Endothelial cell of umbilical vein (primary cell): ENCODE measurements around the gene UBE2D2. TPM values are rescaled to one million over a fixed set of nuclear protein-coding genes. Genes with fewer than 3 reads are reported as not detected.

ENCODE experiments used
- BruUV-seq: library from RNA; stranded (reverse); fragments of 400-500 nt; replicated peaks from 2 replicates; lab custom pipeline; 2021; lab: Mats Ljungman, UMichigan
- CTCF ChIA-PET: fragments of 300-600, 350-600 bp; sonication (Branson Sonifier 250); formaldehyde crosslinking; loops from one replicate; lab custom pipeline; 2021; ENCODE audit warnings: antibody characterized with exemption, inconsistent platforms; lab: Charles Lee
- POLR2A ChIA-PET: fragments of 300-600, 350-600 bp; sonication (Branson Sonifier 250); formaldehyde crosslinking; loops from one replicate; lab custom pipeline; 2021; ENCODE audit warnings: antibody characterized with exemption, inconsistent platforms; lab: Charles Lee
- DNase-seq: peaks from one replicate; pipeline ENCODE4 v3.0.0-alpha.2; 2011; ENCODE audit warnings: low read depth, low spot score
- FAIRE-seq: peaks from 2 replicates; lab custom pipeline; 2011; peaks lifted over from hg19 to GRCh38; lab: Jason Lieb, UNC
- H2AFZ ChIP-seq: 2 replicates; pipeline ENCODE4 v1.6.0; 2012; ENCODE audit warnings: low read depth, low read length, control low read depth, inconsistent platforms
- H3K27ac ChIP-seq: 2 replicates; pipeline ENCODE4 v1.5.1; 2011; ENCODE audit warnings: low read depth, mild to moderate bottlenecking, control low read depth, low read length, moderate library complexity; ENCODE audit not compliant: insufficient read depth
- H3K27me3 ChIP-seq, 2 experiments: 2 replicates each; pipeline versions ENCODE4 v1.6.0 to v1.6.1; 2011; ENCODE audit warnings: low read length in 2 of 2, mixed read lengths in 1 of 2; ENCODE audit not compliant: control insufficient read depth in 2 of 2, insufficient read depth in 2 of 2
- H3K36me3 ChIP-seq, 2 experiments: 2 replicates in 1 of 2; 3 replicates in 1 of 2; pipeline ENCODE4 v1.5.1; 2011; ENCODE audit warnings: low read length in 2 of 2, mild to moderate bottlenecking in 1 of 2, moderate library complexity in 1 of 2; ENCODE audit not compliant: control insufficient read depth in 2 of 2, insufficient read depth in 2 of 2; ENCODE audit errors: extremely low read depth in 1 of 2
- H3K4me1 ChIP-seq: 3 replicates; pipeline ENCODE4 v1.5.1; 2011; ENCODE audit warnings: mild to moderate bottlenecking, low read length; ENCODE audit not compliant: control insufficient read depth, insufficient read depth; ENCODE audit errors: extremely low read depth
- H3K4me2 ChIP-seq: 2 replicates; pipeline ENCODE4 v1.6.1; 2011; ENCODE audit warnings: low read length, control low read depth, mixed read lengths; ENCODE audit not compliant: insufficient read depth
- H3K4me3 ChIP-seq, 3 experiments: fragments of 200-600 bp in 1 of 3; sonication (generic), shearing (Covaris generic) in 1 of 3; replicated peaks in 1 of 3; 2 replicates each; pipeline ENCODE4 v1.5.1; 2011 to 2016; ENCODE audit warnings: control low read depth in 3 of 3, low read length in 3 of 3, mild to moderate bottlenecking in 2 of 3, inconsistent platforms in 1 of 3, low read depth in 1 of 3, moderate library complexity in 1 of 3; ENCODE audit not compliant: insufficient read depth in 1 of 3
- H3K79me2 ChIP-seq: 2 replicates; pipeline ENCODE4 v1.6.0; 2012; ENCODE audit warnings: low read length, inconsistent platforms; ENCODE audit not compliant: control insufficient read depth, insufficient read depth
- H3K9ac ChIP-seq: replicated peaks from 2 replicates; pipeline ENCODE3; 2011; ENCODE audit warnings: low read length, control low read depth; ENCODE audit not compliant: insufficient read depth; ENCODE audit errors: extremely low read depth
- H3K9me1 ChIP-seq: replicated peaks from 3 replicates; pipeline ENCODE4 v1.6.0; 2011; ENCODE audit warnings: mild to moderate bottlenecking, low read length; ENCODE audit not compliant: control insufficient read depth, insufficient read depth; ENCODE audit errors: extremely low read depth
- H3K9me3 ChIP-seq: replicated peaks from 2 replicates; pipeline ENCODE4 v1.5.1; 2012; ENCODE audit warnings: low read length, inconsistent platforms; ENCODE audit not compliant: control insufficient read depth, insufficient read depth
- H4K20me1 ChIP-seq: replicated peaks from 2 replicates; pipeline ENCODE3; 2011; ENCODE audit warnings: mild to moderate bottlenecking, low read length; ENCODE audit not compliant: control insufficient read depth, insufficient read depth; ENCODE audit errors: extremely low read depth
- EZH2 ChIP-seq: IDR thresholded peaks from 2 replicates; pipeline ENCODE4 v1.6.1; 2012; ENCODE audit warnings: borderline replicate concordance, low read depth, mild to moderate bottlenecking, moderate library complexity, low read length, inconsistent platforms; ENCODE audit not compliant: severe bottlenecking
- FOS ChIP-seq: IDR thresholded peaks from 2 replicates; pipeline ENCODE4 v1.6.1; 2011; ENCODE audit warnings: mild to moderate bottlenecking, low read length, moderate library complexity, borderline replicate concordance; ENCODE audit not compliant: insufficient read depth
- GATA2 ChIP-seq: IDR thresholded peaks from 2 replicates; pipeline ENCODE4 v1.7.0; 2011; ENCODE audit warnings: low read depth, mild to moderate bottlenecking, moderate library complexity, mixed read lengths, low read length; ENCODE audit not compliant: insufficient read length, insufficient read depth
- JUN ChIP-seq: IDR thresholded peaks from 2 replicates; pipeline ENCODE4 v1.6.1; 2011; ENCODE audit warnings: borderline replicate concordance, low read depth; ENCODE audit not compliant: insufficient read length, insufficient read depth
- MYC ChIP-seq: IDR thresholded peaks from one replicate; pipeline ENCODE4 v1.6.1; 2011; ENCODE audit warnings: mild to moderate bottlenecking, low read depth, low read length
- POLR2A ChIP-seq: IDR thresholded peaks from 2 replicates; pipeline ENCODE4 v1.6.1; 2012; ENCODE audit warnings: low read depth, mild to moderate bottlenecking, control low read depth, low read length
- POLR2AphosphoS5 ChIP-seq: IDR thresholded peaks from 2 replicates; pipeline ENCODE4 v1.6.1; 2012; ENCODE audit warnings: low read depth, mild to moderate bottlenecking, control low read depth, low read length, moderate library complexity; ENCODE audit not compliant: insufficient read depth
- dilution Hi-C: fragments of 300-500 bp; cut with MboI; formaldehyde crosslinking; loops from one replicate; pipeline ENCODE4 v1.15.0; 2019; ENCODE audit warnings: low sequenced_read_pairs; ENCODE audit not compliant: extremely low pct_ligation_motif_present
- intact Hi-C: fragments of 100-400 bp; cut with micrococcal nuclease; formaldehyde crosslinking; loops from one replicate; pipeline ENCODE4 v1.10.0; 2022
- polyA plus RNA-seq, 4 experiments: library from polyadenylated mRNA; depleted of rRNA in 3 of 4; stranded (reverse) in 3 of 4; unstranded in 1 of 4; fragments of >200 nt; gene quantifications; 2 replicates each; pipeline versions ENCODE4 v1.2.1 to v1.2.3, GENCODE V29; 2011 to 2012; ENCODE audit warnings: missing spikeins in 1 of 4
- total RNA-seq: library from RNA; stranded (reverse); gene quantifications from 2 replicates; pipeline ENCODE4 v1.2.3, GENCODE V29; 2021
- TF ChIP-seq, protein P1 (sequence below), 2 donors: IDR thresholded peaks; 1 replicate in 1 of 2; 2 replicates in 1 of 2; pipeline ENCODE4 v1.5.1; 2011; ENCODE audit warnings: low read length in 2 of 2, mild to moderate bottlenecking in 2 of 2, moderate library complexity in 2 of 2, control low read depth in 1 of 2, inconsistent platforms in 1 of 2, low read depth in 1 of 2; ENCODE audit not compliant: insufficient read depth in 1 of 2; ENCODE audit errors: extremely low read depth in 1 of 2
- TF ChIP-seq, protein P2 (sequence below): IDR thresholded peaks from 2 replicates; pipeline ENCODE4 v1.6.1; 2011; ENCODE audit not compliant: insufficient read depth, insufficient read length

The UBE2D2 gene
- total and polyA plus RNA-seq, 2 donors (not counting 3 experiments of a cell fraction or from before 2014, with no cell fraction given) = 45.0 to 156 TPM

DNA sequence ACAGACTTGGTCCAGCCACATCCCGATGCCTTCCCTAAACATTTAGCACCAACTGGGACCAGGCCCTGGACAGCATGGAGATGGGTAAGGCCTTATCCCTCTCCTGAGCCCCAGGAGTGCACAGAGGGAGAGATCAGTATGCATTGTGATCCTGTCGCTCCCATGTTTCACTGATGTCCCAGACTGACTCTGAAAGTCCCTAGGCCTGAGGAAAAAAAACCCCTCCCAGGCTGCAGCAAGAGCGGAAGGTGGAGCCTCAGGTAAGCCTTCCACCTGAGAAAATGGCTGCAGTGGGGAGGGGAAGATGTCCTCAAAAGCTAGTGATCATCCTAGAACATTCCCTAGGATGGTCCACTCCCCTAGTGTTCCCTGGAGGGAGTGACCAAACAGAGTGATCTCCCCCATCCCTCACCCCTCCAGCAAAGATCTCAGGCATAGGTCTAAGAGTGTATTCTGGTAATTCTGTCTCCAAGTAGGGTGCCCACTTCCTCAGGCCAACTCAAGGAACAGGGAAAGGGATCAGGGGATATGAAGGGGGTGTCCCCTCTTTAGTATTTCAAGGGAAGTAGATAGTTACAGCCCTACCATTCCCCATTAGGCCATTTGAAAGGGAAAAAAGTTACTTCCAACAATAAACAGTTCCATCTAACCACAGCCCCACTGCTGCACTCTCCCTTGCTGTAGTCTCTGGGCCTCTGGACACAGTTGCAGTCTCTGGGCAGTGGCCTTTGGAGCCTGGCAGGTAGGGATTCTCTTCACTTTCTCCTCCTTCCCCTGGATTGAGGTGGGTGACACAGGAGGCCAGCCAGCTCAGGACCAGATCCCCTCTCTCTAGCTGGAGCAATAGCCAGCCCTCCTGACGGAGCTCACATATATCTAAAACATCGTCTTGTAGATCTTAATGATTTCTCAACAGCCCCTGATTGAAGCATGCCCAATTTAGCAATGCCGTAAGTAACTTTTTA, 80.3 kb downstream of the UBE2D2 start:
- no peaks in the 10 kb centered on the region for H3K27me3 ChIP-seq
- no peak overlapping the region for H3K9ac ChIP-seq
- no peaks in the 10 kb centered on the region for H3K36me3 ChIP-seq
- no peak overlapping the region for H3K4me3 ChIP-seq
- no peak overlapping the region for H3K4me2 ChIP-seq
- no peaks in the 10 kb centered on the region for H3K79me2 ChIP-seq
- H3K27ac ChIP-seq = no peak overlapping the region
- H3K4me1 ChIP-seq = peaks cover 11% of the 10 kb centered on the region
- CTCF ChIA-PET = interaction anchor here (0.6 to 1.0 kb wide), 3 partner anchors 49 to 124 kb away, joined by 3 to 4 read pairs (median 4); no protein-coding TSS in a partner anchor
- no TSS peak for BruUV-seq
- no peak for DNase-seq
- no peaks in the 10 kb centered on the region for H4K20me1 ChIP-seq
- dilution Hi-C loops = loop anchor here (10.0 kb wide), 1 partner anchor 123 kb away; no protein-coding TSS in a partner anchor
- no peaks in the 10 kb centered on the region for H3K9me3 ChIP-seq
- H2AFZ ChIP-seq = no peak overlapping the region
- H3K9me1 ChIP-seq = no peaks in the 10 kb centered on the region
- POLR2A ChIA-PET = no interaction called here
- TF ChIP-seq POLR2A (no peak), EZH2 (no peak), GATA2 (no peak), JUN (no peak), FOS (no peak), POLR2AphosphoS5 (no peak), MYC (no peak)
- TF ChIP-seq, protein P1, sequence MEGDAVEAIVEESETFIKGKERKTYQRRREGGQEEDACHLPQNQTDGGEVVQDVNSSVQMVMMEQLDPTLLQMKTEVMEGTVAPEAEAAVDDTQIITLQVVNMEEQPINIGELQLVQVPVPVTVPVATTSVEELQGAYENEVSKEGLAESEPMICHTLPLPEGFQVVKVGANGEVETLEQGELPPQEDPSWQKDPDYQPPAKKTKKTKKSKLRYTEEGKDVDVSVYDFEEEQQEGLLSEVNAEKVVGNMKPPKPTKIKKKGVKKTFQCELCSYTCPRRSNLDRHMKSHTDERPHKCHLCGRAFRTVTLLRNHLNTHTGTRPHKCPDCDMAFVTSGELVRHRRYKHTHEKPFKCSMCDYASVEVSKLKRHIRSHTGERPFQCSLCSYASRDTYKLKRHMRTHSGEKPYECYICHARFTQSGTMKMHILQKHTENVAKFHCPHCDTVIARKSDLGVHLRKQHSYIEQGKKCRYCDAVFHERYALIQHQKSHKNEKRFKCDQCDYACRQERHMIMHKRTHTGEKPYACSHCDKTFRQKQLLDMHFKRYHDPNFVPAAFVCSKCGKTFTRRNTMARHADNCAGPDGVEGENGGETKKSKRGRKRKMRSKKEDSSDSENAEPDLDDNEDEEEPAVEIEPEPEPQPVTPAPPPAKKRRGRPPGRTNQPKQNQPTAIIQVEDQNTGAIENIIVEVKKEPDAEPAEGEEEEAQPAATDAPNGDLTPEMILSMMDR (IDR thresholded peaks at IDR 0.05; ENCODE audit: extremely low read depth in 1 of 2, insufficient read depth in 1 of 2, low read depth in 1 of 2, low read length in 2 of 2) = no peak
- TF ChIP-seq, protein P2, sequence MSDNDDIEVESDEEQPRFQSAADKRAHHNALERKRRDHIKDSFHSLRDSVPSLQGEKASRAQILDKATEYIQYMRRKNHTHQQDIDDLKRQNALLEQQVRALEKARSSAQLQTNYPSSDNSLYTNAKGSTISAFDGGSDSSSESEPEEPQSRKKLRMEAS = no peak
- no peak for FAIRE-seq
- intact Hi-C loops = no loop called here
